Measurements from ENCODE around the gene ZNF442. TPM values are rescaled to one million over a fixed set of nuclear protein-coding genes. Genes with fewer than 3 reads are reported as not detected.

Gene ZNF442
- polyA plus RNA-seq (2011; rRNA removed) (not detected in 2 replicates), polyA plus RNA-seq (2017; fragmentation: RNase III; extraction: RNeasy Plus Mini Kit Qiagen cat#74134 plus additional on column Dnase treatment) (not detected in 3 replicates), polyA minus RNA-seq (2011; rRNA and poly(A)+ RNA removed) (not detected in 2 replicates)
- polyA plus RNA-seq (2012; cell fraction: cytosol; rRNA removed), result not detected in 2 replicates
- polyA plus RNA-seq (2012; cell fraction: nucleus; rRNA removed), result not detected in 2 replicates

GRCh38 chr19:12365236-12366162, at the start of gene ZNF442:
ZNF442 (minus strand) TSS chr19:12365683; CDS start chr19:12363631, 2,052 bp downstream.
- H3K4me2 ChIP-seq, result no peak within 1 kb of the TSS
- FAIRE-seq (no peak), DNase-seq (ENCODE audit: low read depth in 1 of 2, low spot score in 1 of 2) (no peak), ATAC-seq (no peak)
- H3K27ac ChIP-seq, result no peak within 1 kb of the TSS
- no peaks in the 10 kb centered on the region for H3K4me1 ChIP-seq
- CTCF ChIA-PET, result no interaction called here
- no peaks in the 10 kb centered on the region; the same call in 2 of the 3 replicates for H3K9me3 ChIP-seq
- TF ChIP-seq E2F6 (IDR thresholded peaks at IDR 0.05; ENCODE audit: borderline replicate concordance, low read depth) (no peak), EHF (CRISPR knock-in tag; IDR thresholded peaks at IDR 0.05) (no peak), BCL3 (IDR thresholded peaks at IDR 0.05) (no peak), CHD2 (IDR thresholded peaks at IDR 0.05; ENCODE audit: low read length, partially characterized antibody) (no peak), NPAS2 (CRISPR knock-in tag; IDR thresholded peaks at IDR 0.05; ENCODE audit: borderline replicate concordance) (no peak), HDAC2 (IDR thresholded peaks at IDR 0.05) (no peak)
- POLR2A ChIA-PET, result no interaction called here
- H3K4me3 ChIP-seq, result no peak within 1 kb of the TSS
- 8% methylated on average over 12 of the region's 51 CpGs for WGBS (ENCODE audit: missing lambda C conversion rate)

GRCh38 chr19:12411893-12412292, 46.4 kb upstream of the ZNF442 start:
- ChIA-PET POLR2A (no interaction called here), CTCF (no interaction called here)
- WGBS (ENCODE audit: missing lambda C conversion rate), result 85% methylated on average over 2 of the region's 2 CpGs
- FAIRE-seq (no peak), DNase-seq (ENCODE audit: low read depth in 1 of 2, low spot score in 1 of 2) (no peak), ATAC-seq (no peak)
- Histone ChIP-seq H3K4me3 (no peak overlapping the region), H3K4me1 (no peaks in the 10 kb centered on the region), H3K9me3 (no peaks in the 10 kb centered on the region; the same call in 2 of the 3 replicates), H3K27ac (no peak overlapping the region), H3K4me2 (no peak overlapping the region)
- no peak for TF ChIP-seq BCL3 (IDR thresholded peaks at IDR 0.05)

- TF ChIP-seq PHF8 (IDR thresholded peaks at IDR 0.05; ENCODE audit: borderline replicate concordance, low read depth), result 0 out of 2 replicates have a peak, but pooled peaks have one; percentile 30
- peak; percentile 82 for TF ChIP-seq PBX3 (IDR thresholded peaks at IDR 0.05)
- TF ChIP-seq USF2 (IDR thresholded peaks at IDR 0.05), result peak; percentile 62
- TF ChIP-seq HMGXB4 (CRISPR knock-in tag; IDR thresholded peaks at IDR 0.05; ENCODE audit: borderline replicate concordance), result no peak
- TF ChIP-seq EP300 (IDR thresholded peaks at IDR 0.05), result no peak
- peak; percentile 46 for TF ChIP-seq REST (IDR thresholded peaks at IDR 0.05)
- TF ChIP-seq POLR2A (IDR thresholded peaks at IDR 0.05; ENCODE audit: low read length), result peak; percentile 19
- ChIA-PET CTCF (no interaction called here), POLR2A (interaction anchor here (1.0 to 1.1 kb wide), 2 partner anchors 106 to 210 kb away, joined by 3 to 4 read pairs; partner anchors contain the start of genes ZNF44, ZNF490 and ZNF791)
- peak within 1 kb of the TSS; percentile 80 for H3K4me2 ChIP-seq
- FAIRE-seq, result no peak
- ATAC-seq, result peak; percentile 98
- H3K9me3 ChIP-seq, result peaks cover 13% of the 10 kb centered on the region; the same call in 1 of the 3 replicates
- no peaks in the 10 kb centered on the region for H3K4me1 ChIP-seq
- peak within 1 kb of the TSS; percentile 64 to 87 for H3K27ac ChIP-seq
- peak within 1 kb of the TSS; percentile 60 for H3K4me3 ChIP-seq
- peak; percentile 51 to 94 for DNase-seq (ENCODE audit: low read depth in 1 of 2, low spot score in 1 of 2)
- WGBS (ENCODE audit: missing lambda C conversion rate), result 1% methylated on average over 14 of the region's 71 CpGs
These were observed 35.4 kb upstream of the ZNF442 start, which contains the start of gene ZNF799 for GRCh38 chr19:12400633-12401502. ZNF799 (minus strand) TSS chr19:12401271; CDS start chr19:12401070, 201 bp downstream.

Data from A549 (cell line).